A673 (cell line): ENCODE results near the gene REC114. TPM values are rescaled to one million over a fixed set of nuclear protein-coding genes. Genes with fewer than 3 reads are reported as not detected.
A peak's percentile ranks its signal among the peaks of the same experiment; 100 is the strongest.

Experiments
- BruUV-seq: library from RNA; stranded (reverse); fragments of 400-500 nt; replicated peaks from 2 replicates; lab custom pipeline; 2021; lab: Mats Ljungman, UMichigan
- CTCF ChIA-PET: fragments of 300-600 bp; sonication (Branson Sonifier 250); formaldehyde crosslinking; loops from one replicate; lab custom pipeline; 2022; ENCODE audit warnings: antibody characterized with exemption; lab: Charles Lee
- POLR2A ChIA-PET: fragments of 300-600 bp; sonication (Branson Sonifier 250); formaldehyde crosslinking; loops from one replicate; lab custom pipeline; 2022; ENCODE audit warnings: antibody characterized with exemption; ENCODE audit not compliant: low non-redundant PET; lab: Charles Lee
- DNase-seq: peaks from one replicate; pipeline ENCODE4 v3.0.0-alpha.2; 2015; ENCODE audit warnings: low spot score
- H3K27ac ChIP-seq: fragments of 200-600 bp; sonication (generic); 2 replicates; pipeline ENCODE4 v1.5.1; 2016; ENCODE audit warnings: mixed run types, low read depth, mild to moderate bottlenecking, mixed read lengths, antibody characterized with exemption, low read length; ENCODE audit not compliant: poor library complexity, severe bottlenecking
- H3K27me3 ChIP-seq: fragments of 200-600 bp; sonication (generic); replicated peaks from 2 replicates; pipeline ENCODE4 v1.6.1; 2017; ENCODE audit warnings: mixed run types, low read depth, mild to moderate bottlenecking, mixed read lengths, antibody characterized with exemption, low read length; ENCODE audit not compliant: insufficient read depth, poor library complexity
- H3K36me3 ChIP-seq: fragments of 200-600 bp; sonication (generic); 2 replicates; pipeline ENCODE4 v1.6.1; 2016; ENCODE audit warnings: mixed run types, mild to moderate bottlenecking, mixed read lengths, antibody characterized with exemption, low read length; ENCODE audit not compliant: insufficient read depth, poor library complexity, severe bottlenecking
- H3K4me1 ChIP-seq: fragments of 200-600 bp; sonication (generic); 2 replicates; pipeline ENCODE4 v1.6.1; 2017; ENCODE audit warnings: mixed run types, mild to moderate bottlenecking, mixed read lengths, antibody characterized with exemption, low read length; ENCODE audit not compliant: insufficient read depth, poor library complexity, severe bottlenecking
- H3K4me3 ChIP-seq: fragments of 200-600 bp; sonication (generic); 2 replicates; pipeline ENCODE4 v1.5.1; 2016; ENCODE audit warnings: low read depth, mixed run types, mild to moderate bottlenecking, mixed read lengths, low read length; ENCODE audit not compliant: poor library complexity, severe bottlenecking
- H3K9me3 ChIP-seq: fragments of 200-600 bp; sonication (generic); 2 replicates; pipeline ENCODE4 v1.6.1; 2016; ENCODE audit warnings: mixed run types, low read depth, mild to moderate bottlenecking, mixed read lengths, antibody characterized with exemption, low read length; ENCODE audit not compliant: poor library complexity, severe bottlenecking
- EZH2 ChIP-seq: fragments of 200-600 bp; sonication (generic); IDR thresholded peaks from 2 replicates; pipeline ENCODE4 v1.6.1; 2017; ENCODE audit warnings: borderline replicate concordance, low read depth, mild to moderate bottlenecking, mixed read lengths, antibody characterized with exemption, low read length; ENCODE audit not compliant: poor library complexity, severe bottlenecking
- intact Hi-C: fragments of 100-400 bp; cut with micrococcal nuclease; formaldehyde crosslinking; loops from one replicate; pipeline ENCODE4 v1.10.0; 2022; ENCODE audit not compliant: unreplicated experiment
- total RNA-seq: library from RNA; stranded (reverse); gene quantifications from 2 replicates; pipeline ENCODE4 v1.2.3, GENCODE V29; 2021
- TF ChIP-seq, protein P1 (sequence below): fragments of 300-800, 200-600 bp; sonication (generic); conservative IDR thresholded peaks from 2 replicates; pipeline ENCODE4 v1.5.1; 2017; ENCODE audit warnings: low read depth, mild to moderate bottlenecking, antibody characterized with exemption, low read length, moderate library complexity, mixed read lengths

REC114 gene
- total RNA-seq, 1 experiment from 2014 or later = not detected

DNA sequence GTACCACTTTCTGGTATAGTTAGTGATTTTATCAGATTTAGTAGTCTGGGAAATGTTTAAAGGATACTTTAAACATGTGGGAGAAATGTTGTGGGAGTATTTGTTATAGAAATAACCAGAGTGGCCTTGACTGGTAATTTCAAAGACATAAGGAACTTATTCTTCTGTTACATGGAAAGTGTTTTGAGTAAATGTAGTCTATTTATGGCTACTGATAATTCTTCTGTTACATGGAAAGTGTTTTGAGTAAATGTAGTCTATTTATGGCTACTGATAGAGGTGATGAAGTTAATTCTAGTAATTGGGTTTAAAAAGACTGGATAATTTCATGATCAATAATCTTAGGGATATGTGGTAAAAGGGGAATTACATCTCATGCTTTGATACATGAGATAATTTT, 17.7 kb downstream of the REC114 start:
- intact Hi-C loops = no loop called here
- DNase-seq = no peak
- TF ChIP-seq, protein P1, sequence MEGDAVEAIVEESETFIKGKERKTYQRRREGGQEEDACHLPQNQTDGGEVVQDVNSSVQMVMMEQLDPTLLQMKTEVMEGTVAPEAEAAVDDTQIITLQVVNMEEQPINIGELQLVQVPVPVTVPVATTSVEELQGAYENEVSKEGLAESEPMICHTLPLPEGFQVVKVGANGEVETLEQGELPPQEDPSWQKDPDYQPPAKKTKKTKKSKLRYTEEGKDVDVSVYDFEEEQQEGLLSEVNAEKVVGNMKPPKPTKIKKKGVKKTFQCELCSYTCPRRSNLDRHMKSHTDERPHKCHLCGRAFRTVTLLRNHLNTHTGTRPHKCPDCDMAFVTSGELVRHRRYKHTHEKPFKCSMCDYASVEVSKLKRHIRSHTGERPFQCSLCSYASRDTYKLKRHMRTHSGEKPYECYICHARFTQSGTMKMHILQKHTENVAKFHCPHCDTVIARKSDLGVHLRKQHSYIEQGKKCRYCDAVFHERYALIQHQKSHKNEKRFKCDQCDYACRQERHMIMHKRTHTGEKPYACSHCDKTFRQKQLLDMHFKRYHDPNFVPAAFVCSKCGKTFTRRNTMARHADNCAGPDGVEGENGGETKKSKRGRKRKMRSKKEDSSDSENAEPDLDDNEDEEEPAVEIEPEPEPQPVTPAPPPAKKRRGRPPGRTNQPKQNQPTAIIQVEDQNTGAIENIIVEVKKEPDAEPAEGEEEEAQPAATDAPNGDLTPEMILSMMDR = no peak
- TF ChIP-seq EZH2 = no peak
- H3K4me3 ChIP-seq = no peak overlapping the region
- no TSS peak for BruUV-seq
- H3K4me1 ChIP-seq = no peaks in the 10 kb centered on the region
- no peak overlapping the region for H3K27ac ChIP-seq
- no peaks in the 10 kb centered on the region for H3K36me3 ChIP-seq
- ChIA-PET POLR2A (no interaction called here), CTCF (no interaction called here)
- H3K27me3 ChIP-seq = peaks cover 43% of the 10 kb centered on the region
- no peaks in the 10 kb centered on the region for H3K9me3 ChIP-seq

GRCh38 chr15:73464602-73465001, 21.6 kb downstream of the REC114 start:
- intact Hi-C loops = no loop called here
- Histone ChIP-seq H3K36me3 (no peaks in the 10 kb centered on the region), H3K27ac (no peak overlapping the region), H3K4me3 (no peak overlapping the region), H3K4me1 (no peaks in the 10 kb centered on the region), H3K9me3 (no peaks in the 10 kb centered on the region), H3K27me3 (peaks cover 41% of the 10 kb centered on the region)
- BruUV-seq = no TSS peak
- DNase-seq = peak; percentile 17
- ChIA-PET CTCF (interaction anchor here (0.6 kb wide), 1 partner anchor 198 kb away, joined by 3 read pairs; no protein-coding TSS in a partner anchor), POLR2A (no interaction called here)
- no peak for TF ChIP-seq EZH2
- TF ChIP-seq, protein P1 = peak; percentile 35

GRCh38 chr15:73467758-73468157, 24.8 kb downstream of the REC114 start:
- no peak for DNase-seq
- Histone ChIP-seq H3K27me3 (peaks cover 62% of the 10 kb centered on the region), H3K9me3 (no peaks in the 10 kb centered on the region), H3K4me1 (no peaks in the 10 kb centered on the region), H3K27ac (no peak overlapping the region), H3K36me3 (no peaks in the 10 kb centered on the region), H3K4me3 (no peak overlapping the region)
- no TSS peak for BruUV-seq
- ChIA-PET POLR2A (no interaction called here), CTCF (no interaction called here)
- intact Hi-C loops = no loop called here
- TF ChIP-seq, protein P1 = no peak
- TF ChIP-seq EZH2 = no peak
